Prostate gland (tissue), 2 donors: ENCODE data around the gene WFDC5.

ENCODE experiments used
- CTCF ChIP-seq, 4 experiments: fragments of 200-600 bp in 2 of 4; fragments of 450-650 bp in 2 of 4; sonication (generic) in 2 of 4; IDR thresholded peaks; 1 replicate in 3 of 4; 2 replicates in 1 of 4; pipeline ENCODE4 v1.5.1; 2016 to 2019; ENCODE audit warnings: antibody characterized with exemption in 4 of 4, mild to moderate bottlenecking in 2 of 4, moderate library complexity in 2 of 4
- POLR2A ChIP-seq: fragments of 450-650 bp; IDR thresholded peaks from one replicate; pipeline ENCODE4 v1.6.1; 2016; ENCODE audit warnings: antibody characterized with exemption, mild to moderate bottlenecking
- POLR2AphosphoS5 ChIP-seq: sonication (generic); formaldehyde crosslinking; IDR thresholded peaks from one replicate; pipeline ENCODE4 v1.6.1; 2017; ENCODE audit warnings: antibody characterized with exemption

- TF ChIP-seq CTCF (IDR thresholded peaks at IDR 0.05) (no peak), POLR2AphosphoS5 (no peak), POLR2A (no peak)
Measured at GRCh38 chr20:45118028-45118427, 3.1 kb upstream of the WFDC5 start.
